DOHH2 (cell line): ENCODE measurements around the gene PAQR6.

Source experiments
- EZH2phosphoT487 ChIP-seq: fragments of 200-600 bp; sonication (generic); IDR thresholded peaks from 2 replicates; pipeline ENCODE4 v1.6.1; 2017; ENCODE audit warnings: borderline replicate concordance, mild to moderate bottlenecking, antibody characterized with exemption, low read length, moderate library complexity, mixed read lengths
- TF ChIP-seq, protein P1 (sequence below): fragments of 200-600 bp; sonication (generic); IDR thresholded peaks from one replicate; pipeline ENCODE4 v1.5.1; 2014; ENCODE audit warnings: antibody characterized with exemption, mild to moderate bottlenecking, low read depth, low read length; ENCODE audit not compliant: poor library complexity, severe bottlenecking

DNA sequence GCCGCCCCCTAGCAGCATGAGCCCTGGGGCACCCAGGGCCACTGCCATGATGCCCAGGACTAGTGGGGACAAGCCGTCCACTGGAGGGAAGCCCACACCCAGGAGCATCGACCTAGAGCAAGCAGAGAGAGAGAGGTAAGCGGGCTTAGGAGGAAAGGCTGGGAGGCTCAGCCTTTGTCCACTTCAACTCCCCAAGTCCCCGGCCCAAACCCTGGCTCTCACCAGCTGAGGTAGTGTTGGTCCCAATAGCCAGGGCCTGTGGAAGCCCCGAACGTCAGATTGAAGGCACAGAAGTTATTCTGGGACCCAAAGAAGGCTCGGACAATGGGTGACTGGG lies 45.2 kb upstream of the PAQR6 start:
- TF ChIP-seq, protein P1, sequence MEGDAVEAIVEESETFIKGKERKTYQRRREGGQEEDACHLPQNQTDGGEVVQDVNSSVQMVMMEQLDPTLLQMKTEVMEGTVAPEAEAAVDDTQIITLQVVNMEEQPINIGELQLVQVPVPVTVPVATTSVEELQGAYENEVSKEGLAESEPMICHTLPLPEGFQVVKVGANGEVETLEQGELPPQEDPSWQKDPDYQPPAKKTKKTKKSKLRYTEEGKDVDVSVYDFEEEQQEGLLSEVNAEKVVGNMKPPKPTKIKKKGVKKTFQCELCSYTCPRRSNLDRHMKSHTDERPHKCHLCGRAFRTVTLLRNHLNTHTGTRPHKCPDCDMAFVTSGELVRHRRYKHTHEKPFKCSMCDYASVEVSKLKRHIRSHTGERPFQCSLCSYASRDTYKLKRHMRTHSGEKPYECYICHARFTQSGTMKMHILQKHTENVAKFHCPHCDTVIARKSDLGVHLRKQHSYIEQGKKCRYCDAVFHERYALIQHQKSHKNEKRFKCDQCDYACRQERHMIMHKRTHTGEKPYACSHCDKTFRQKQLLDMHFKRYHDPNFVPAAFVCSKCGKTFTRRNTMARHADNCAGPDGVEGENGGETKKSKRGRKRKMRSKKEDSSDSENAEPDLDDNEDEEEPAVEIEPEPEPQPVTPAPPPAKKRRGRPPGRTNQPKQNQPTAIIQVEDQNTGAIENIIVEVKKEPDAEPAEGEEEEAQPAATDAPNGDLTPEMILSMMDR: no peak
- no peak for TF ChIP-seq EZH2phosphoT487
